ENCODE measurements around the gene TRNAU1AP.
A peak's percentile ranks its signal among the peaks of the same experiment; 100 is the strongest.
"Not testable (repeated sequence)": the region's sequence is repeated elsewhere in the genome, so short reads cannot be mapped to it uniquely, and the experiment has no call there.

TRNAU1AP gene

DNA sequence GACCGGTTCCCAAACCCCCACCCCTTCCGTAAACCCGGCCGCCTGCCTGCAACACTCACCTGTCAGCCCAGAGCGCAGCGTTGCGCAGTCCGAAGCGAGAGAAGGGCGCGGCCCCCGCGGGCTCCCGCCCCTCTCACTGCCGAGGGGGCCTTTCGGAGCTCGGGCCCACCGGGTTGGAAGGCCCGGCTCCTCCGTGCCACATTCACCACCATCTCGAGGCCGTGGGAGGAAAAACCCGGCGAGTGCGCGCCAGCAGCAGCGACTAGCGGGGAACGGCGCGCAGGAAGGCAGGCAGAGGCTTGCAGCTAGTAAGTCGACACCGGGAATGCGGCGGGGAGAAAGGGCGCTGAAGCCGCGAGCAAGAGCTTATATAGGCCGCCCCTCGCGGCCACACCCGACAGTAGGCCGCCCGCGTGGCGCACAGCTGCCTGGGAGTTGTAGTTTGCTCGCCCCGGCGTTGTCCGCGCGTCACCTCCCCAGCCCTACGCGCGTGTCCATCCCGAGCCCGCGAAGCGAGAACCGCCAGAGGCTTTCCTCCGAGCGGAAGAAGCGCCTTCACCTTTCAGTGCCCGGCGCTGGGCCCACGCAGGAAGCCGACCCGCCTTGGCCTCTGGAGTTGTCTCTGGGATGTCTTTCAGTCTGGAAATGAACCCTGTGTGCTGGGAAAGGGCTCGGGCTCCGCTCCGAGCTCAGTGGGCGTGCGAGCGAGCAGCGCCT, 28.8 kb downstream of the TRNAU1AP start:
- FAIRE-seq (peak; percentile 91), DNase-seq (ENCODE audit: insufficient read length, low spot score) (peak; percentile 91)
- TF ChIP-seq PAX5 (IDR thresholded peaks at IDR 0.05; ENCODE audit: insufficient read depth, low read length, severe bottlenecking) = no peak
- TF ChIP-seq POU2F2 (IDR thresholded peaks at IDR 0.05; ENCODE audit: low read depth, low read length) = peak; percentile 97
- peak; percentile 100 for TF ChIP-seq POLR2A (IDR thresholded peaks at IDR 0.05; ENCODE audit: low read depth, low read length)
- no peak for TF ChIP-seq SPI1 (IDR thresholded peaks at IDR 0.05; ENCODE audit: low read depth, low read length)
- TF ChIP-seq POLR2AphosphoS5 (IDR thresholded peaks at IDR 0.05; ENCODE audit: low read depth, low read length) = peak; percentile 100
- TF ChIP-seq TAF1 (IDR thresholded peaks at IDR 0.05; ENCODE audit: low read depth, low read length) = peak; percentile 100

DNA sequence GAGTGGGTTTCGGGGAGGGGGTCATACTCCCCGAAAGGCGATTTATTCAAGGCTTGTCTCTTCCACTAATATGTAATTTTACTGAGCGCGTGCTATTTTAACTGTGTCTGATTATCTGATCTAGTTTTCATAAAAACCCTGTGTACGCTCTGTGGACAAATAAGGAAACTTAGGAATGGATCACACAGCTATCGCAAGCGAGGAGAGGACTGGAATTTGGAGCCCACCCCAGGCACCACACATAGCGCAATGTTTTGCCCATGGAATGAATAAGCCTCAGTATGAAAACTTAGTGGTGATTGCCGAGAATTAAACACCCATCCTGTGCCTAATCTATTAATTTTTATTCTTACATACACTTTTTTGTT, 29.3 kb downstream of the TRNAU1AP start:
- TF ChIP-seq POLR2A (IDR thresholded peaks at IDR 0.05; ENCODE audit: low read depth, low read length) = no peak
- no peak for TF ChIP-seq POLR2AphosphoS5 (IDR thresholded peaks at IDR 0.05; ENCODE audit: low read depth, low read length)
- TF ChIP-seq SPI1 (IDR thresholded peaks at IDR 0.05; ENCODE audit: low read depth, low read length) = no peak
- no peak for TF ChIP-seq PAX5 (IDR thresholded peaks at IDR 0.05; ENCODE audit: insufficient read depth, low read length, severe bottlenecking)
- no peak for TF ChIP-seq POU2F2 (IDR thresholded peaks at IDR 0.05; ENCODE audit: low read depth, low read length)
- TF ChIP-seq TAF1 (IDR thresholded peaks at IDR 0.05; ENCODE audit: low read depth, low read length) = no peak
- FAIRE-seq = no peak
- DNase-seq (ENCODE audit: insufficient read length, low spot score) = no peak

DNA sequence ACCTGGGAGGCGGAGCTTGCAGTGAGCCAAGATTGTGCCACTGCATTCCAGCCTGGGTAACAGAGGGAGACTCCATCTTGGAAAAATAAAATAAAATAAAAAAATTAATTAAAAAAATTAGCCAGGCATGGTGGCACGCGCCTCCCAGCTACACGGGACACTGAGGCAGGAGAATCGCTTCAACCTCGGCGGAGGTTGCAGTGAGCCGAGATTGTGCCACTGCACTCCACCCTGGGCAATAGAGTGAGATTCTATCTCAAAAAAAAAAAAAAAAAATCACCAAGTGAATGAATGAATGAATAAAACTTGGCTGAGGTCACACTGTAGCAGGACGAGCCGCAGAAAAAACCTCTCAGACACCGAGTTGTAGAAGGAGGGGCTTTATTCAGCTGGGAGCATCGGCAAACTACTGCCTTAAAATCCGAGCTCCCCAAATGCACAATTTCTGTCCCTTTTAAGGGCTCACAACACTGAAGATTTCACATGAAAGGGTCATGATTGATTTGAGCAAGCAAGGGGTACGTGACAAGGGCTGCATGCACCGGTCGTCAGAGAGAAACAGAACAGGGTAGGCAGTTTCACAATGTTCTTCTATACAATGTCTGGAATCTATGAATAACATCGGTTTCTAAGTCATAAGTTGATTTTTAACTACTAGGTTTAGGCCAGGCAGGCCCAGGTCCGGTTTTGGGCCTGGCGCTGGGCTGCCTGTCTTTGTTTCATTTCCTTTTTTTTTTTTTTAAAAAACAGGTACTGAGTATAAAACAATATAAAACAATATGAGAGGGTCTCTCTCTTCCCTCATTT, 33.9 kb downstream of the TRNAU1AP start:
- DNase-seq (ENCODE audit: insufficient read length, low spot score) = not testable (repeated sequence)
- TF ChIP-seq SPI1 (IDR thresholded peaks at IDR 0.05; ENCODE audit: low read depth, low read length) = peak; percentile 70
- peak; percentile 48 for FAIRE-seq

DNA sequence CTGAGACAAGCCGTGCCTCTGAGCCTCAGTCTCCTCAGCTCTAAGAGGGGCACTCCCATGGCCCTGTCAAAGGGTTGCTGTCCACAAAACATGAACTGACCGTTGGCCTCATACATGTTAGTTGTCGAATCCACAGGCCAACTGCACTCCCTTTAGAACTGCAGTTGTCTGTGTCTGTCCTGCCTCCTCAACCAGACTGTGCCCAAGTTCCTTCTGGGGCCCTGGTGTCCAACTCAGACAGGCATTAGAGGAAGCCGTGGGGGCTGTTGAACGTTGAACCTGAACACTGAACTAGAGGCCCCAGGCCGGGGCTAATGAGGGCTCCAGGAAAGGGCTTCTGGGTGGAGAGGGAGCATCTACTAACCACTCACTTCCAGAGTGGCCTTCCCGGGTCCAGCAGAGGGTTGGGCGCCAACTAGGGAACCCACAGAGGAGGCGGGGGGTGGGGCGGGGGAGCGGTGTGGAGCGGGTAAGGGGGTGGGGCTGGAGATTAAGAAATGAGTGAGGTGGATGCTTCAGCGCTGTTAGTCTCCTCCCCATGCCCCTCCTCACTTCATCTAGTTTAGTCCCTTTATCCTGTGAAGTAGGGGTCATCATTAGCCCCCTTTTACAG, 38.9 kb downstream of the TRNAU1AP start, which contains the start of gene RAB42:
Gene RAB42, plus strand, starts transcription at position 558 of the 613 bp plus-strand sequence. CDS start 247 bp downstream, outside the sequence.
- TF ChIP-seq POU2F2 (IDR thresholded peaks at IDR 0.05; ENCODE audit: low read depth, low read length) = no peak
- no peak for TF ChIP-seq TAF1 (IDR thresholded peaks at IDR 0.05; ENCODE audit: low read depth, low read length)
- TF ChIP-seq PAX5 (IDR thresholded peaks at IDR 0.05; ENCODE audit: insufficient read depth, low read length, severe bottlenecking) = no peak
- TF ChIP-seq POLR2AphosphoS5 (IDR thresholded peaks at IDR 0.05; ENCODE audit: low read depth, low read length) = no peak
- TF ChIP-seq SPI1 (IDR thresholded peaks at IDR 0.05; ENCODE audit: low read depth, low read length) = no peak
- no peak for TF ChIP-seq POLR2A (IDR thresholded peaks at IDR 0.05; ENCODE audit: low read depth, low read length)
- peak; percentile 76 for FAIRE-seq

DNA sequence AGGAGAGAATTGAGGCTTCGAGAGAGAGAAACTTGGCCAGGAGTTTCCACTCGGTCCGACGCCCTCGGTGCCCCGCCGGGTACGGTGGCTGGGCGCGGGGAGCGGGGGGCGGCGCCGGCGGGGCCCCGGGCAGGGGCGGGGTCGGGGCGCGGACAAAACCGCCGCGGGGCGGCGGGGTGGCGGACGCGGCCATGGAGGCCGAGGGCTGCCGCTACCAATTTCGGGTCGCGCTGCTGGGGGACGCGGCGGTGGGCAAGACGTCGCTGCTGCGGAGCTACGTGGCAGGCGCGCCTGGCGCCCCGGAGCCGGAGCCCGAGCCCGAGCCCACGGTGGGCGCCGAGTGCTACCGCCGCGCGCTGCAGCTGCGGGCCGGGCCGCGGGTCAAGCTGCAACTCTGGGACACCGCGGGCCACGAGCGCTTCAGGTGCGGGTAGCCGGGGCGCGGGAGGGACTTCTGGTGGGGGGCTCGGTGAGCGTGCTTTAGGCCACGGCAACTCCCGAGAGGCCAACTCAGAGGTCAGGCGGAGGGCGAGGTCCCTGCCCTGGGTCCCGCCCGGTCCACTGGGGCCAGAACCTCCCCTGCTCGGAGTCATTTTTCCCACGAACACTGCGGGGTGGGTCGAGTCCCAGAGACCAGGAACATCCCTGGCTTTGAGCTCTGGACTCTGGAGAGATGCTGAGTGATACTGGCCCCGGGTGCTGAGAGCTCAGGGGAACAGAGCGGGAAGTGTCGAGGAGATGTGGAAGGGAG, 39.6 kb downstream of the TRNAU1AP start:
- FAIRE-seq (no peak), DNase-seq (ENCODE audit: insufficient read length, low spot score) (no peak)
- TF ChIP-seq SPI1 (IDR thresholded peaks at IDR 0.05; ENCODE audit: low read depth, low read length) (no peak), PAX5 (IDR thresholded peaks at IDR 0.05; ENCODE audit: insufficient read depth, low read length, severe bottlenecking) (no peak), POU2F2 (IDR thresholded peaks at IDR 0.05; ENCODE audit: low read depth, low read length) (no peak), TAF1 (IDR thresholded peaks at IDR 0.05; ENCODE audit: low read depth, low read length) (no peak), POLR2A (IDR thresholded peaks at IDR 0.05; ENCODE audit: low read depth, low read length) (no peak), POLR2AphosphoS5 (IDR thresholded peaks at IDR 0.05; ENCODE audit: low read depth, low read length) (no peak)

More for the DNA sequence above, 38.9 kb downstream of the TRNAU1AP start, which contains the start of gene RAB42:
- DNase-seq (ENCODE audit: insufficient read length, low spot score) = no peak

DNA sequence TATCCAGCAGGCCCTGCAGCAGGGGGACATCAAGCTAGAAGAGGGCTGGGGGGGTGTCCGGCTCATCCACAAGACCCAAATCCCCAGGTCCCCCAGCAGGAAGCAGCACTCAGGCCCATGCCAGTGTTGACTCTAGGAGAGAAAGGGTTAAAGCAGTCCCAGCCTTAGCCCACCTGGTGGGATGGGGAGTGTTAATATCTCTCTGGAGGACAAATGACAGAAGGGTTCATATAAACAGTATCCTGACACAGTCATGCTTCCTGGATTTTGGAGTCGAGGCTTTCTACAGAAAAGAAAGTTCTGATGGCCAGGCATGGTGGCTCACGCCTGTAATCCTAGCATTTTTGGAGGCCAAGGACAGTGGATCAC, 41.1 kb downstream of the TRNAU1AP start:
- not testable (repeated sequence) for DNase-seq (ENCODE audit: insufficient read length, low spot score); FAIRE-seq

DNA sequence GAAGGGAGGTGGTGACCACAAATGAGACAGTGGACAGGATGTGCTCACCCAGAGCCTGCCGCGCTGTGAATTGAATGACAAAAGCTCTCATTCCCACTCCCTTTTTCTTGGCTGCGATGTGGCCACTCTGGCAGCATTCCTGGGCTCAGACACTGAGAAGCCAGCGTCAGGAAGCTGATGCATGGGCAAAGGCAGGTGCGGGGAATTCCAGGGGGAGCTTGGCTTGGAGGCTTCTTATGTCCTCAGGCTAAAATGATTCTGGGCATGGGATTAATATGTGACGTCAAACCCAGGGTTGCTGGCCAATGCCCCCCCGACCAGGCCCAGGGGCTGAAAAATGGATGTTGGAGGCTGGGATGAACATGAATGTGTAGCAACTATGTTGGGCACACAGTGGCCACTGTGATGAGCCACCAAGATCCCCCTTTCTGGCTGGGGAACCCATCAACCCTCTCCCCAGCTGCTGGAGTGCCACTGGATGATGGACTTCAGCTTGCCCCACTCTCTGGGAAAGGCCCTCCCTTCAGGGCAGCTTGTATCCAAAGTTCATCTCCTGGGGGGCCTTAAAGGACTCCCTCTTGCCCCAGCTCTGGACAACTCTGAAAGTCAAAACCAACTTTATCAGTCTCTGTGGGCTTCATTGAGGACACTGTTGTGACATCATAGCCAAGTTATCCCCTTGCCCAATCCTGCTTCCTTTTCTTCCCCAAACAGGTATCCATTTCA, 42.0 kb downstream of the TRNAU1AP start:
- not testable (repeated sequence) for DNase-seq (ENCODE audit: insufficient read length, low spot score); FAIRE-seq

DNA sequence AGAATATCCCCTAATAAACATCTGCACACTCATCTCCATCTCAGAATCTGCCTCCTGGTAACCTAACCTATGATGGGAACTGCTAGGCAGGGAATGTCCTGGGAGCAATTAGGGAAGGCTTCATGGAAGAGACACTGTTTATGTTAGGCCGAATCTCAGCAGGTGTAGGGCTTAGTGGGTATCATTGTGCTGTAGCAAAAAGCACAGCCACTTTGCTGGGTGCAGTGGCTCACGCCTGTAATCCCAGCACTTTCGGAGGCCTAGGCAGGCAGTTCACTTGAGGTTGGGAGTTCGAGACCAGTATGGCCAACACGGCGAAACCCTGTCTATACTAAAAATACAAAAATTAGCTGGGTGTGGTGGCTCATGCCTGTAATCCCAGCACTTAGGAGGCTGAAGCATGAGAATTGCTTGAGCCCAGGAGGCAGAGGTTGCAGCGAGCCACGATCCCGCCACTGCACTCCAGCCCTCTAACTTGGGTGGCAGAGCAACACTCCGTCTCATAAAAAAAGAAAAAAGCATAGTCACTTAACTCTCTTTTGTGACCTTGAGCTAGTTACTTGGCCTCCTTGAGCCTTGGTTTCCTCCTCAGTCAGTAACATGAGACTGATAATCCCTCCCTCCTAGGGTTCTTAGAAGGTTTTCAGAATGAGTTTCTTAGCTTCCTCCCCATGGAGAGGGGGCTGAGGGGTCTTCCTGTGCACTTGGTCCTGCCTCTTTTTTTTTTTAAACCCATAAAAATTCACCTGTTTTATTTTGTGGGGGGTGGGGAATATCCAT, 42.7 kb downstream of the TRNAU1AP start:
- DNase-seq (ENCODE audit: insufficient read length, low spot score) (no peak), FAIRE-seq (no peak)
- no peak for TF ChIP-seq TAF1 (IDR thresholded peaks at IDR 0.05; ENCODE audit: low read depth, low read length)
- TF ChIP-seq POU2F2 (IDR thresholded peaks at IDR 0.05; ENCODE audit: low read depth, low read length) = no peak
- no peak for TF ChIP-seq SPI1 (IDR thresholded peaks at IDR 0.05; ENCODE audit: low read depth, low read length)
- TF ChIP-seq POLR2A (IDR thresholded peaks at IDR 0.05; ENCODE audit: low read depth, low read length) = no peak
- no peak for TF ChIP-seq PAX5 (IDR thresholded peaks at IDR 0.05; ENCODE audit: insufficient read depth, low read length, severe bottlenecking)
- TF ChIP-seq POLR2AphosphoS5 (IDR thresholded peaks at IDR 0.05; ENCODE audit: low read depth, low read length) = no peak

DNA sequence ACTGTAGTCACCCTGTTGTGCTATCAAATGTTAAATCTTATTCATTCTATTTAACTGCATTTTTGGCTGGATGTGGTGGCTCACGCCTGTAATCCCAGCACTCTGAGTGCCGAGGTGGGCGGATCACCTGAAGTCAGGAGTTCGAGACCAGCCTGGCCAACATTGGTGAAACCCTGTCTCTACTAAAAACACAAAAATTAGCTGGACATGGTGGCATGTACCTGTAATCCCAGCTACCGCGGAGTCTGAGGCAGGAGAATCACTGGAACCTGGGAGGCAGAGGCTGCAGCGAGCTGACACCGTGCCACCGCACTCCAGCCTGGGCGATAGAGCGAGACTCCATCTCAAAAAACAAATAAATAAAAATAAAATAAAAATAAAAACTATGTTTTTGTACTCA, 43.4 kb downstream of the TRNAU1AP start:
- DNase-seq (ENCODE audit: insufficient read length, low spot score); FAIRE-seq: not testable (repeated sequence)
